H1 (cell line): ENCODE measurements around the gene POU4F1. TPM values are rescaled to one million over a fixed set of nuclear protein-coding genes. Genes with fewer than 3 reads are reported as not detected.
A peak's percentile ranks its signal among the peaks of the same experiment; 100 is the strongest.

Source experiments
- CTCF ChIA-PET: fragments of 300-600 bp; sonication (Branson Sonifier 250); formaldehyde crosslinking; loops from one replicate; lab custom pipeline; 2021; ENCODE audit not compliant: partially characterized antibody; lab: Charles Lee
- POLR2A ChIA-PET: fragments of 300-600 bp; sonication (Branson Sonifier 250); formaldehyde crosslinking; loops from one replicate; lab custom pipeline; 2021; ENCODE audit warnings: inconsistent platforms; ENCODE audit not compliant: partially characterized antibody; lab: Charles Lee
- DNase-seq, 2 experiments: peaks; one replicate each; pipeline versions ENCODE4 v3.0.0 to v3.0.0-alpha.2; 2010 to 2022; ENCODE audit warnings: low spot score in 2 of 2, low read depth in 1 of 2, mixed read lengths in 1 of 2
- FAIRE-seq: peaks from 2 replicates; lab custom pipeline; 2011; peaks lifted over from hg19 to GRCh38; lab: Jason Lieb, UNC
- H2AFZ ChIP-seq: 2 replicates; pipeline ENCODE4 v1.8.1; 2012; ENCODE audit warnings: low read length, inconsistent platforms
- H2AK5ac ChIP-seq: 2 replicates; pipeline ENCODE4 v1.6.1; 2013; ENCODE audit warnings: low read depth, low read length
- H2BK120ac ChIP-seq: replicated peaks from 2 replicates; pipeline ENCODE3; 2013; ENCODE audit warnings: low read depth, low read length, inconsistent platforms
- H2BK12ac ChIP-seq: 2 replicates; pipeline ENCODE4 v1.6.1; 2013; ENCODE audit warnings: low read depth, low read length
- H2BK15ac ChIP-seq: 2 replicates; pipeline ENCODE4 v1.6.1; 2013; ENCODE audit warnings: low read length
- H2BK20ac ChIP-seq: 2 replicates; pipeline ENCODE4 v1.6.1; 2013; ENCODE audit warnings: low read length
- H2BK5ac ChIP-seq: 2 replicates; pipeline ENCODE4 v1.6.1; 2013; ENCODE audit warnings: low read depth, low read length
- H3K14ac ChIP-seq: 2 replicates; pipeline ENCODE4 v1.6.1; 2013; ENCODE audit warnings: inconsistent platforms; ENCODE audit not compliant: insufficient read length
- H3K18ac ChIP-seq: 2 replicates; pipeline ENCODE4 v1.6.1; 2013; ENCODE audit warnings: low read length; ENCODE audit errors: extremely low read depth
- H3K23ac ChIP-seq: 2 replicates; pipeline ENCODE4 v1.6.1; 2013; ENCODE audit warnings: inconsistent platforms; ENCODE audit not compliant: insufficient read length
- H3K23me2 ChIP-seq: 2 replicates; pipeline ENCODE4 v1.6.1; 2013; ENCODE audit warnings: low read depth, low read length
- H3K27ac ChIP-seq: 2 replicates; pipeline ENCODE4 v1.6.1; 2011; ENCODE audit warnings: low read depth, low read length, inconsistent platforms
- H3K27me3 ChIP-seq, 4 experiments: replicated peaks in 1 of 4; 1 replicate in 1 of 4; 2 replicates in 3 of 4; pipeline versions ENCODE4 v1.6.1 to v1.8.1; 2011 to 2013; ENCODE audit warnings: low read length in 3 of 4, mild to moderate bottlenecking in 3 of 4, inconsistent platforms in 2 of 4, mixed read lengths in 2 of 4, moderate library complexity in 1 of 4; ENCODE audit not compliant: control insufficient read depth in 3 of 4, insufficient read depth in 3 of 4; ENCODE audit errors: extremely low read depth in 1 of 4
- H3K36me3 ChIP-seq, 4 experiments: 2 replicates each; pipeline versions ENCODE4 v1.6.1 to v1.8.1; 2011 to 2013; ENCODE audit warnings: mild to moderate bottlenecking in 4 of 4, low read length in 3 of 4, moderate library complexity in 2 of 4, control low read depth in 1 of 4, inconsistent platforms in 1 of 4; ENCODE audit not compliant: insufficient read depth in 4 of 4, control insufficient read depth in 2 of 4
- H3K4ac ChIP-seq: replicated peaks from 2 replicates; pipeline ENCODE3; 2013; ENCODE audit warnings: low read length, low read depth, mixed read lengths, inconsistent platforms; ENCODE audit not compliant: insufficient read length
- H3K4me1 ChIP-seq, 4 experiments: replicated peaks in 1 of 4; 1 replicate in 1 of 4; 2 replicates in 3 of 4; pipeline versions ENCODE4 v1.6.1 to v1.8.1; 2011 to 2013; ENCODE audit warnings: low read length in 3 of 4, inconsistent platforms in 2 of 4, mixed read lengths in 1 of 4; ENCODE audit not compliant: insufficient read depth in 4 of 4, control insufficient read depth in 3 of 4
- H3K4me2 ChIP-seq, 2 experiments: 2 replicates each; pipeline versions ENCODE4 v1.6.1 to v1.8.1; 2011 to 2013; ENCODE audit warnings: low read depth in 2 of 2, low read length in 2 of 2, control low read depth in 1 of 2, inconsistent platforms in 1 of 2, mild to moderate bottlenecking in 1 of 2; ENCODE audit not compliant: insufficient read depth in 1 of 2
- H3K4me3 ChIP-seq, 4 experiments: fragments of 200-600, 300-600 bp in 1 of 4; sonication (generic), shearing (Covaris generic), sonication (Bioruptor Twin) in 1 of 4; 2 replicates each; pipeline versions ENCODE4 v1.5.1 to v1.8.1; 2011 to 2016; ENCODE audit warnings: low read length in 4 of 4, low read depth in 3 of 4, control low read depth in 2 of 4, inconsistent platforms in 2 of 4, mild to moderate bottlenecking in 2 of 4, mixed read lengths in 1 of 4, moderate library complexity in 1 of 4; ENCODE audit not compliant: insufficient read depth in 2 of 4; ENCODE audit errors: extremely low read depth in 1 of 4
- H3K56ac ChIP-seq: replicated peaks from 2 replicates; pipeline ENCODE3; 2013; ENCODE audit warnings: low read depth, mild to moderate bottlenecking, mixed read lengths, low read length, inconsistent platforms; ENCODE audit not compliant: insufficient read length
- H3K79me1 ChIP-seq: 2 replicates; pipeline ENCODE4 v1.6.1; 2013; ENCODE audit warnings: low read depth, low read length, control low read depth
- H3K79me2 ChIP-seq, 2 experiments: 2 replicates each; pipeline versions ENCODE4 v1.6.1 to v1.8.1; 2012 to 2013; ENCODE audit warnings: low read length in 2 of 2, mild to moderate bottlenecking in 2 of 2, inconsistent platforms in 1 of 2; ENCODE audit not compliant: insufficient read depth in 2 of 2, control insufficient read depth in 1 of 2
- H3K9ac ChIP-seq, 4 experiments: replicated peaks in 1 of 4; 1 replicate in 1 of 4; 2 replicates in 3 of 4; pipeline versions ENCODE4 v1.6.1 to v1.8.1; 2011 to 2013; ENCODE audit warnings: low read depth in 3 of 4, low read length in 3 of 4, control low read depth in 2 of 4, mild to moderate bottlenecking in 2 of 4, moderate library complexity in 2 of 4, inconsistent platforms in 1 of 4; ENCODE audit errors: extremely low read depth in 1 of 4
- H3K9me3 ChIP-seq, 2 experiments: 2 replicates each; pipeline versions ENCODE4 v1.6.1 to v1.8.1; 2012 to 2013; ENCODE audit warnings: mild to moderate bottlenecking in 2 of 2, moderate library complexity in 2 of 2, control low read depth in 1 of 2, inconsistent platforms in 1 of 2, low read depth in 1 of 2, low read length in 1 of 2, mixed read lengths in 1 of 2; ENCODE audit not compliant: insufficient read depth in 2 of 2
- H4K20me1 ChIP-seq, 2 experiments: replicated peaks in 1 of 2; 2 replicates each; pipeline versions ENCODE3 to v1.8.1; 2011 to 2013; ENCODE audit warnings: inconsistent platforms in 2 of 2, low read length in 2 of 2, mild to moderate bottlenecking in 1 of 2; ENCODE audit not compliant: insufficient read depth in 2 of 2, control insufficient read depth in 1 of 2
- H4K5ac ChIP-seq: 2 replicates; pipeline ENCODE4 v1.6.1; 2013; ENCODE audit warnings: low read length, low read depth, mixed read lengths, inconsistent platforms; ENCODE audit not compliant: insufficient read length
- H4K8ac ChIP-seq: 2 replicates; pipeline ENCODE4 v1.8.0; 2013; ENCODE audit warnings: mild to moderate bottlenecking, moderate library complexity, low read length, inconsistent platforms; ENCODE audit not compliant: insufficient read depth; ENCODE audit errors: extremely low read depth
- H4K91ac ChIP-seq: replicated peaks from 2 replicates; pipeline ENCODE3; 2013; ENCODE audit warnings: low read length, mixed read lengths, inconsistent platforms; ENCODE audit not compliant: insufficient read length
- CBX8 ChIP-seq: fragments of 300-800, 300-1000 bp; sonication (generic); IDR thresholded peaks from 2 replicates; pipeline ENCODE4 v1.7.1; 2016; ENCODE audit warnings: low read depth, low read length, borderline replicate concordance
- EGR1 ChIP-seq: IDR thresholded peaks from 2 replicates; pipeline ENCODE4 v1.6.1; 2011; ENCODE audit warnings: low read depth, low read length, borderline replicate concordance
- WGBS, 2 experiments: shearing (Covaris generic) in 1 of 2; methylation state at CpG; one replicate each; pipeline versions ENCODE4 v1.1.6 to v1.1.7; 2013 to 2015; ENCODE audit warnings: low lambda C conversion rate in 2 of 2, mixed read lengths in 2 of 2, inconsistent platforms in 1 of 2, low coverage in 1 of 2, missing lambda C conversion rate in 1 of 2; ENCODE audit not compliant: insufficient replicate concordance in 2 of 2, insufficient coverage in 1 of 2, insufficient read length in 1 of 2; ENCODE audit errors: extremely low coverage in 1 of 2, missing lambda C conversion rate in 1 of 2; 5-methylcytosine and 5-hydroxymethylcytosine counted together
- polyA plus RNA-seq, 7 experiments: library from polyadenylated mRNA; depleted of rRNA in 3 of 7; stranded (reverse) in 5 of 7; unstranded in 2 of 7; fragments of >200 nt in 5 of 7; fragments of 200-250 nt in 2 of 7; gene quantifications; 1 replicate in 5 of 7; 2 replicates in 1 of 7; 4 replicates in 1 of 7; pipeline versions ENCODE4 v1.2.1 to v1.2.3, GENCODE V29; 2011 to 2013; ENCODE audit warnings: missing spikeins in 2 of 7, mixed read lengths in 2 of 7
- total RNA-seq: library from RNA; stranded (reverse); fragmentation: NEBNext Ultra II Directional; extraction: Animal tissue kit (Norgen Biotek cat#: 25700); gene quantifications from 2 replicates; pipeline ENCODE4 v1.2.1, GENCODE V29; 2021

Gene POU4F1
- total and polyA plus RNA-seq, 2 of the 8 experiments (the other 6 are each of a cell fraction or from before 2014, with no cell fraction given) = 0.09 to 0.32 TPM

GRCh38 chr13:78594456-78594975, 8.8 kb downstream of the POU4F1 start:
- H4K8ac ChIP-seq = no peak overlapping the region
- peak overlapping the region in 3 of 4 experiments; percentile 8 to 55 (median 15); a peak in 6 of 8 replicates for H3K4me3 ChIP-seq
- H3K27me3 ChIP-seq = peaks cover 49 to 83% (median 69%) of the 10 kb centered on the region in 4 experiments
- H4K91ac ChIP-seq = no peak overlapping the region
- no peak overlapping the region for H2BK120ac ChIP-seq
- H2BK20ac ChIP-seq = no peak overlapping the region
- WGBS, 2 experiments = 7% methylated on average over 8 of the region's 8 CpGs; no CpG with 5 or more reads in 1 of the 2 experiments
- H3K23ac ChIP-seq = no peak overlapping the region
- H2AFZ ChIP-seq = no peak overlapping the region
- no peaks in the 10 kb centered on the region; a peak in 1 of 8 replicates for H3K36me3 ChIP-seq
- peaks cover 6 to 11% of the 10 kb centered on the region in 2 experiments for H4K20me1 ChIP-seq
- peaks cover 3 to 19% (median 8%) of the 10 kb centered on the region in 4 experiments for H3K4me1 ChIP-seq
- H2BK15ac ChIP-seq = no peak overlapping the region
- H4K5ac ChIP-seq = no peak overlapping the region
- no peaks in the 10 kb centered on the region for H3K79me1 ChIP-seq
- no peak overlapping the region for H3K27ac ChIP-seq
- no peak overlapping the region for H3K56ac ChIP-seq
- no peaks in the 10 kb centered on the region for H3K79me2 ChIP-seq
- H3K4me2 ChIP-seq = peak overlapping the region; percentile 64 to 71
- no peak overlapping the region for H3K4ac ChIP-seq
- FAIRE-seq = no peak
- CTCF ChIA-PET = interaction anchor here (0.6 to 2.3 kb wide), 3 partner anchors 8 to 422 kb away, joined by 3 to 8 read pairs (median 5); partner anchors contain the start of gene POU4F1
- TF ChIP-seq CBX8 (0 out of 2 replicates have a peak, but pooled peaks have one; percentile 61), EGR1 (no peak)
- TF ChIP-seq, all 59 proteins: peak for 1
- POLR2A ChIA-PET = interaction anchor here (1.4 to 4.2 kb wide), 2 partner anchors 13 to 63 kb away, joined by 5 to 32 read pairs; no protein-coding TSS in a partner anchor
- Histone ChIP-seq H2BK5ac (no peak overlapping the region), H3K9me3 (no peaks in the 10 kb centered on the region), H3K23me2 (peaks cover 7% of the 10 kb centered on the region; the same call in 1 of the 2 replicates), H3K9ac (no peak overlapping the region), H2AK5ac (no peak overlapping the region), H2BK12ac (no peak overlapping the region; the same call in 1 of the 2 replicates), H3K18ac (no peak overlapping the region), H3K14ac (no peak overlapping the region)
- no peak for DNase-seq
